H9 (cell line): ENCODE results near the gene PFDN1. TPM values are rescaled to one million over a fixed set of nuclear protein-coding genes. Genes with fewer than 3 reads are reported as not detected.

Source experiments
- DNase-seq: peaks from one replicate; pipeline ENCODE4 v3.0.0-alpha.2; 2017
- H2AFZ ChIP-seq: one replicate; pipeline ENCODE4 v1.6.1; 2013; ENCODE audit warnings: mild to moderate bottlenecking, low read length, control low read depth, moderate library complexity
- H2AK5ac ChIP-seq: 2 replicates; pipeline ENCODE4 v1.6.1; 2013; ENCODE audit warnings: low read length, control low read depth, mixed read lengths; ENCODE audit not compliant: insufficient read length
- H2BK120ac ChIP-seq: one replicate; pipeline ENCODE4 v1.6.1; 2013; ENCODE audit warnings: low read depth, mild to moderate bottlenecking, low read length, control low read depth, inconsistent platforms; ENCODE audit not compliant: poor library complexity, severe bottlenecking
- H2BK12ac ChIP-seq: 2 replicates; pipeline ENCODE4 v1.6.1; 2013; ENCODE audit warnings: low read length, control low read depth, mixed read lengths, low read depth; ENCODE audit not compliant: insufficient read length
- H2BK15ac ChIP-seq: 2 replicates; pipeline ENCODE4 v1.6.1; 2013; ENCODE audit warnings: low read depth, low read length, control low read depth
- H2BK20ac ChIP-seq: one replicate; pipeline ENCODE4 v1.6.1; 2013; ENCODE audit warnings: low read depth, mild to moderate bottlenecking, low read length, control low read depth, inconsistent platforms; ENCODE audit not compliant: poor library complexity, severe bottlenecking
- H2BK5ac ChIP-seq: 2 replicates; pipeline ENCODE4 v1.6.1; 2013; ENCODE audit warnings: low read length, control low read depth, mixed read lengths; ENCODE audit not compliant: insufficient read length
- H3K14ac ChIP-seq: 2 replicates; pipeline ENCODE4 v1.6.1; 2013; ENCODE audit warnings: low read length, control low read depth; ENCODE audit not compliant: insufficient read depth
- H3K18ac ChIP-seq: 2 replicates; pipeline ENCODE4 v1.6.1; 2013; ENCODE audit warnings: low read depth, mild to moderate bottlenecking, mixed read lengths, low read length, control low read depth; ENCODE audit not compliant: insufficient read length
- H3K23ac ChIP-seq: 2 replicates; pipeline ENCODE4 v1.6.1; 2013; ENCODE audit warnings: low read length, control low read depth, mixed read lengths, low read depth; ENCODE audit not compliant: insufficient read length
- H3K23me2 ChIP-seq: 2 replicates; pipeline ENCODE4 v1.6.1; 2013; ENCODE audit warnings: low read depth, mild to moderate bottlenecking, mixed read lengths, low read length, control low read depth; ENCODE audit not compliant: insufficient read length, poor library complexity, severe bottlenecking
- H3K27ac ChIP-seq: 2 replicates; pipeline ENCODE4 v1.5.1; 2013; ENCODE audit warnings: low read length, control low read depth, mixed read lengths, low read depth; ENCODE audit not compliant: insufficient read length
- H3K27me3 ChIP-seq: 2 replicates; pipeline ENCODE4 v1.6.1; 2013; ENCODE audit warnings: low read length, control low read depth, inconsistent platforms; ENCODE audit not compliant: insufficient read depth
- H3K4ac ChIP-seq: 2 replicates; pipeline ENCODE4 v1.6.1; 2013; ENCODE audit warnings: low read depth, mild to moderate bottlenecking, control low read depth, inconsistent platforms, low read length, moderate library complexity
- H3K4me1 ChIP-seq: 2 replicates; pipeline ENCODE4 v1.6.1; 2013; ENCODE audit warnings: low read length, control low read depth, inconsistent platforms; ENCODE audit not compliant: insufficient read depth
- H3K4me2 ChIP-seq: 2 replicates; pipeline ENCODE4 v1.6.1; 2013; ENCODE audit warnings: low read length, control low read depth, mixed read lengths; ENCODE audit not compliant: insufficient read length, insufficient read depth
- H3K56ac ChIP-seq: 2 replicates; pipeline ENCODE4 v1.6.1; 2013; ENCODE audit warnings: low read depth, mild to moderate bottlenecking, mixed read lengths, low read length, control low read depth; ENCODE audit not compliant: insufficient read length
- H3K79me1 ChIP-seq: 2 replicates; pipeline ENCODE4 v1.6.1; 2013; ENCODE audit warnings: low read depth, mild to moderate bottlenecking, moderate library complexity, low read length, control low read depth, inconsistent platforms; ENCODE audit not compliant: insufficient read depth, poor library complexity, severe bottlenecking
- H3K79me2 ChIP-seq: 2 replicates; pipeline ENCODE4 v1.6.1; 2013; ENCODE audit warnings: low read length, control low read depth, inconsistent platforms; ENCODE audit not compliant: insufficient read depth
- H3K9ac ChIP-seq: 2 replicates; pipeline ENCODE4 v1.6.1; 2013; ENCODE audit warnings: low read length, control low read depth, mixed read lengths; ENCODE audit not compliant: insufficient read length; ENCODE audit errors: extremely low read depth
- H3K9me3 ChIP-seq: one replicate; pipeline ENCODE4 v1.6.1; 2013; ENCODE audit warnings: low read depth, low read length, inconsistent platforms; ENCODE audit not compliant: control insufficient read depth
- H3T11ph ChIP-seq: one replicate; pipeline ENCODE4 v1.6.1; 2013; ENCODE audit warnings: mild to moderate bottlenecking, low read length, control low read depth, inconsistent platforms
- H4K20me1 ChIP-seq: one replicate; pipeline ENCODE4 v1.6.1; 2013; ENCODE audit not compliant: control insufficient read depth, insufficient read length, insufficient read depth
- H4K5ac ChIP-seq: 2 replicates; pipeline ENCODE4 v1.6.1; 2013; ENCODE audit warnings: low read depth, mild to moderate bottlenecking, mixed read lengths, low read length, control low read depth; ENCODE audit not compliant: insufficient read length
- H4K8ac ChIP-seq: replicated peaks from 2 replicates; pipeline ENCODE4 v1.6.1; 2013; ENCODE audit warnings: low read length, control low read depth, mixed read lengths, low read depth; ENCODE audit not compliant: insufficient read length
- H4K91ac ChIP-seq: 2 replicates; pipeline ENCODE4 v1.6.1; 2013; ENCODE audit warnings: low read depth, mild to moderate bottlenecking, moderate library complexity, mixed read lengths, low read length, control low read depth; ENCODE audit not compliant: insufficient read length
- H3K27ac Mint-ChIP-seq, 3 experiments: 2 replicates in 2 of 3; 3 replicates in 1 of 3; pipeline ENCODE4 v1.8.0; 2020 to 2021; ENCODE audit warnings: mixed read lengths in 3 of 3, mild to moderate bottlenecking in 1 of 3, moderate library complexity in 1 of 3
- H3K27me3 Mint-ChIP-seq: 2 replicates; pipeline ENCODE4 v1.8.0; 2021; ENCODE audit warnings: low read depth, mild to moderate bottlenecking, moderate library complexity, mixed read lengths
- H3K36me3 Mint-ChIP-seq, 3 experiments: 2 replicates in 2 of 3; 3 replicates in 1 of 3; pipeline ENCODE4 v1.8.0; 2020 to 2021; ENCODE audit warnings: low read depth in 3 of 3, mixed read lengths in 3 of 3; ENCODE audit not compliant: insufficient read depth in 1 of 3
- H3K4me1 Mint-ChIP-seq, 2 experiments: 2 replicates each; pipeline ENCODE4 v1.8.0; 2020; ENCODE audit warnings: mixed read lengths in 2 of 2
- H3K4me3 Mint-ChIP-seq, 2 experiments: 2 replicates in 1 of 2; 3 replicates in 1 of 2; pipeline ENCODE4 v1.8.0; 2020 to 2021; ENCODE audit warnings: mild to moderate bottlenecking in 2 of 2, mixed read lengths in 2 of 2, moderate library complexity in 1 of 2
- H3K9me3 Mint-ChIP-seq, 2 experiments: 2 replicates in 1 of 2; 3 replicates in 1 of 2; pipeline ENCODE4 v1.8.0; 2020; ENCODE audit warnings: mild to moderate bottlenecking in 2 of 2, mixed read lengths in 2 of 2, moderate library complexity in 1 of 2
- WGBS: extraction: QIAGEN DNeasy Blood & Tissue Kit; methylation state at CpG from one replicate; pipeline ENCODE4 v1.1.7; 2013; ENCODE audit warnings: missing lambda C conversion rate, low lambda C conversion rate, mixed read lengths; ENCODE audit not compliant: insufficient read length; ENCODE audit errors: extremely low coverage; 5-methylcytosine and 5-hydroxymethylcytosine counted together
- total RNA-seq: library from RNA; stranded (reverse); gene quantifications from 2 replicates; pipeline ENCODE4 v1.2.1, GENCODE V29; 2021
- TF ChIP-seq, protein P1 (sequence below): fragments of 200-600 bp; sonication (generic); conservative IDR thresholded peaks from 3 replicates; pipeline ENCODE4 v1.8.0; 2021; ENCODE audit warnings: antibody characterized with exemption, mild to moderate bottlenecking

PFDN1 gene
- total RNA-seq, 1 experiment from 2014 or later = 58.3 TPM

DNA sequence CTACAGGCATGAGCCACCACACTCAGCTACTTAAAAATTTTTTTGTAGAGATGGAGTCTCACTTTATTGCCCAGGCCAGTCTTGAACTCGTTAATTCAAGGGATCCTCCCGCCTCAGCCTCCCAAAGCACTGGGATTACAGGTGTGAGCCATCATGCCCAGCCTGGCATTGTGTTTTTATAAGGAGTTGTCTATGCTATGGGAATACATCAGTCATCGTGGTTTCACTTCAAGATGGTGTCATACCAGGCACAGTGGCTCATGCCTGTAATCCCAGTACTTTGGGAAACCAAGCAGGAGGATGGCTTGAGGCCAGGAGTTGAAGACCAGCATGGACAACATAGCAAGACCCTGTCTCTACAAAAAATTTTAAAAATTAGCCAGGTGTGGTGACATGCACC is 78.2 kb downstream of the PFDN1 start:
- Histone ChIP-seq H3K56ac (no peak overlapping the region), H3K23ac (no peak overlapping the region), H2BK20ac (no peak overlapping the region), H4K20me1 (no peaks in the 10 kb centered on the region), H3K23me2 (no peaks in the 10 kb centered on the region), H3K9ac (no peak overlapping the region), H4K8ac (no peak overlapping the region), H4K5ac (no peak overlapping the region), H3K79me1 (no peaks in the 10 kb centered on the region), H3K14ac (no peak overlapping the region), H3K4me2 (no peak overlapping the region), H2BK5ac (no peak overlapping the region), H4K91ac (no peak overlapping the region), H2AK5ac (no peak overlapping the region), H3K79me2 (no peaks in the 10 kb centered on the region), H3K4ac (no peak overlapping the region), H3K9me3 (no peaks in the 10 kb centered on the region), H2BK120ac (no peak overlapping the region), H2BK15ac (no peak overlapping the region), H3K18ac (no peak overlapping the region), H3T11ph (no peak overlapping the region), H2AFZ (no peak overlapping the region), H3K27ac (no peak overlapping the region), H3K4me1 (no peaks in the 10 kb centered on the region; the same call in 1 of the 2 replicates), H3K27me3 (no peaks in the 10 kb centered on the region), H2BK12ac (no peak overlapping the region)
- Mint-ChIP-seq H3K36me3 (no peaks in the 10 kb centered on the region), H3K4me1 (peaks cover 10 to 12% of the 10 kb centered on the region in 2 experiments), H3K27ac (no peak overlapping the region), H3K4me3 (no peak overlapping the region), H3K27me3 (no peaks in the 10 kb centered on the region), H3K9me3 (no peaks in the 10 kb centered on the region)
- no CpG with 5 or more reads among the region's 3 CpGs for WGBS
- no peak for DNase-seq
- TF ChIP-seq, protein P1, sequence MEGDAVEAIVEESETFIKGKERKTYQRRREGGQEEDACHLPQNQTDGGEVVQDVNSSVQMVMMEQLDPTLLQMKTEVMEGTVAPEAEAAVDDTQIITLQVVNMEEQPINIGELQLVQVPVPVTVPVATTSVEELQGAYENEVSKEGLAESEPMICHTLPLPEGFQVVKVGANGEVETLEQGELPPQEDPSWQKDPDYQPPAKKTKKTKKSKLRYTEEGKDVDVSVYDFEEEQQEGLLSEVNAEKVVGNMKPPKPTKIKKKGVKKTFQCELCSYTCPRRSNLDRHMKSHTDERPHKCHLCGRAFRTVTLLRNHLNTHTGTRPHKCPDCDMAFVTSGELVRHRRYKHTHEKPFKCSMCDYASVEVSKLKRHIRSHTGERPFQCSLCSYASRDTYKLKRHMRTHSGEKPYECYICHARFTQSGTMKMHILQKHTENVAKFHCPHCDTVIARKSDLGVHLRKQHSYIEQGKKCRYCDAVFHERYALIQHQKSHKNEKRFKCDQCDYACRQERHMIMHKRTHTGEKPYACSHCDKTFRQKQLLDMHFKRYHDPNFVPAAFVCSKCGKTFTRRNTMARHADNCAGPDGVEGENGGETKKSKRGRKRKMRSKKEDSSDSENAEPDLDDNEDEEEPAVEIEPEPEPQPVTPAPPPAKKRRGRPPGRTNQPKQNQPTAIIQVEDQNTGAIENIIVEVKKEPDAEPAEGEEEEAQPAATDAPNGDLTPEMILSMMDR = no peak
